GM19438 (cell line): ENCODE data around the gene GAMT.

Experiments
- ATAC-seq: cut with Tn5 transposase; IDR thresholded peaks from one replicate; pipeline ENCODE4 v1.9.1; 2021; ENCODE audit warnings: low read depth; ENCODE audit not compliant: unreplicated experiment

Gene GAMT

DNA sequence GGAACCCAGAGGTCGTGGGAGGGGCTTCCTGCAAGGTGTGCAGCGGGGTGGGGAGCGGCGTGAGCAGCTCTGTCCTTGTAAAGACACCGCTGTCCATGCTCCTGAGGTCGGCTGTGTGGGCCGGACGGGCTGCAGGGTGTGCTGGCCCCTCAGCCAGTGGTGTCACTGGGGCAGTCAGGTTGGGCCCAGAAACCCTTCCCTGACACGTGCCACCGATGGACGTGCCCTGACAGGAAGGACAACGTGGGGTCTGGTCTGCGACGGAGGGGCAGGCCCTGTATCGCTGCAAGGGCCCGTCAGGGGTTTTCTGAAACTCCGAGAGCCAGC lies 32.7 kb upstream of the GAMT start:
- no peak for ATAC-seq

DNA sequence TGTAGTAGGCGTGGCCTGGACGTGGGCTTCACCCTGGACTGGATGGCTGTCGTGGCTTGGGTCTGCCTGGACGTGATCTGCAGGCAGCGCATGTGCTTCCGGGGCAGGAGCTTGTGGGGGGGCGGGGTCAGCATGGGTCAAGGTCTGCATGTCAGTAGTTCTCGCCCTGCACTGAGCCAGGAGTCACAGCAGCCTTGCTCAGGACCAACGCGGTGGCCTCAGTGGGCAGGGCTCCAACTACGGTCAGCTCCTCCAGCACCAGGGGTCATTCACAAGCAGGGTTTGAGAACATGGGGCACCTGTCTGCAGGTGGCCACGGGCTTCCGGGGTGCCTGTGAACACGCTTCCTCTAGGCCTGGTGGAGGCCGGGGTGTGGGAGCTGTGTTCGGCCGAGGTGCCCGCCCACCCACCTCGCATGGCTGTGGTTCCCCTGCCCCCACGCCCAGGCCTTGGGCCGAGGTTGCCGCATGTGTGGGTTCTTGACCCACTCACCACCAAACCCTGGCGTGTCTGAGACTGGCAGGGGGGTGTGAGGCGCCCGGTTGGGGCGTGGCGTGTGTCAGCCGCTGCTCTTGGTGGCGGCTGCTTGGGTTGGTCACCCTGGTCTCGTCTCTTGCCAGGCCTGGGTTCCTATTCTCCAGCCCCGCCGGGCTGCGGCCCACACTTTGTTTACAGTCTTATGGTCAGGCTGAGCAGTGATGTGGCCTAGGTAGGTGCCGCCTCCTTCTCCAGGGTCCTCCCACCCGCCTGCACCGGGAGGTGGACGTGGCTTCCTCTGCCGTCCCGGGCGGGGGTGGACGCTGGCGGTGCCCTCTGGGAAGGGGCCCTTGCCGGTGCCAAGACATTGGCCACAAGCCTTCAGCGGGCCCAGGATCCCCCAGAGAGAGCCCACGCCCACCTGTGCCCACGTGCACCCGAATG lies 32.0 kb upstream of the GAMT start:
- ATAC-seq, result no peak

DNA sequence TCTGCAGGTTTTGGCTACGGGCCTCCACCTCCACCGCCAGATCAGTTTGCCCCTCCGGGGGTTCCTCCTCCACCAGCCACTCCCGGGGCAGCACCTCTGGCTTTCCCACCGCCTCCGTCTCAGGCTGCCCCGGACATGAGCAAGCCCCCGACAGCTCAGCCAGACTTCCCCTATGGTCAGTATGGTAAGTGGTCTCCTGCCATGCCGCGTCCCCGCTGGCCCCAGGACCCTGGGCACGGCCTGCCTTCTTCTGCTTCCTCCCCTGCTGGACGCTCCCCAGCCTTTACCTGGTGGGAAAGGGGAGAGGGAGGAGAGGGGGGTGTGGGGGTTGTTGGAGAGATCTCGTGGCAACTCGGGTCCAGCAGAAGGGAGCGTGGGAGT lies 31.2 kb upstream of the GAMT start:
- no peak for ATAC-seq

DNA sequence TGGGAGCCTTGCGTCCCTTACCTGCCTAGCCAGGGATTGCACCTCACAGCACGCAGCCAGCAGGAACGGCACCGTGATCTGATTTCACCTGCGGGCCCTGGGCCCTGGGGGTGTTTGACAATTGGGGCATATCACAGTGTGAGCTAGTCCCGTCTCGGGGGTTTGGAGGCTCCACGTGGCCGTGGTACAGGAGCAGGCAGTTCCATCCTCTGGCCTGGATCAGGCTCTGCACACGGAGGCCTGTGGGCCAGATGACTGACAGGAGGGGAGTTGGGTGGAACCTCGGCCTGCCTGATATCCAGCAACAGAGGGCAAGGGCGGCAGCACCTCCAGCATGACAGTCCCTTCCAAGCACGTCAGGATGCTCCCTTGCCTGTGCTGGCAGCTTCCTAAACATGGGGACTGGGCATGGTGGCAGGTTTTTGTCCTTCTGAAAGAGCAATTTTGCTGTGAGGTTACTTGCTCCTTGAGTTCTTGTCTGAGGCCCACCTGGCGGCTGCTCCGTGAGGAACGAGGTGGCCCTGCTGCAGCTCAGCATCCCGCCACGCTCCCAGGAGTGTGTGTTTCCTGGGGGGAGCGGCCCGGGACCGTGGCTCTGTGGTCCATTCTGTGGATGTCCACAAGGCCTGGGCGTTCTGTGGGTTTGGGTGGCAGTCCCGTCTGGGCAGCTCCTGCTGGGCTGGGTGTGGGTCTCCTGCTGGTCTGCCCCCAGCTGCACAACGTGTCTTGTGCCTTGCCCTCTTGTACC lies 30.6 kb upstream of the GAMT start:
- ATAC-seq, result no peak

DNA sequence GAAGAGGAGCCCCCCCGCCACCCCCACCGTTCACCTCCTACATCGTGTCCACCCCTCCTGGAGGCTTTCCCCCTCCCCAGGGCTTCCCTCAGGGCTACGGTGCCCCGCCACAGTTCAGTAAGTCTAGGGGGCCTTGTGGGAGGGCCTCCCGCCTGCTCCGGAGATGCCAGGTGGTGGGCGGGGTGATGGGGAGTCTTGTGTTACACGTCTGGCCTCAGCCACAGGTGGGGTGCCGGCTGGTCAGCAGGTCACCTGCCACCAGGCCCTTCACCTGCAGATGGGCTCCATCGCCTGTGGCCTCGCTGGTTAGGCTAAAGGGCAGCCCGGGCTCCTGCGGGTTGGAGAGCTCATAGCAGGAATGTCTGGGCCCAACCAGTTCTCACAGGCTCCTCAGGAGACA lies 28.9 kb upstream of the GAMT start:
- ATAC-seq, result no peak

DNA sequence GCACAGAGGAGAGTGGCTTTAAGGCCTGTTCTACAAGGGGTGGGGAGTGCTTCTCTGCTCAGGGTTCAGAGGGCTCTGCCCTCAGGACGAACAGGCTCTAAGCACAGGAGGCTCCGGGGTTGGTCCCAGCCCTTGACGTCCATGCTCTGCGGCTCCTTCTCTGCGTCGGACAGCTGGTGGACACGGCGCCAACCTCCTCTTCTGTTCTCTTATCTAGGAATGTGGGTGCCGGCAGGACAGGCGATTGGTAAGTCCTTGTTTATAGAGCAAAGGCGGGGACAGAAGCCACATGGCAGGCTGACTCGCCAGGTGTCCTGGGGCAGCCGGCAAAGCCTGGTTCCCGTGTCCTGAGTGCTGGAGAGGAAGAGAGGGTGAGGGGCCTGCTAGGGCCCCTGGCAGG lies 28.4 kb upstream of the GAMT start:
- ATAC-seq, result no peak

DNA sequence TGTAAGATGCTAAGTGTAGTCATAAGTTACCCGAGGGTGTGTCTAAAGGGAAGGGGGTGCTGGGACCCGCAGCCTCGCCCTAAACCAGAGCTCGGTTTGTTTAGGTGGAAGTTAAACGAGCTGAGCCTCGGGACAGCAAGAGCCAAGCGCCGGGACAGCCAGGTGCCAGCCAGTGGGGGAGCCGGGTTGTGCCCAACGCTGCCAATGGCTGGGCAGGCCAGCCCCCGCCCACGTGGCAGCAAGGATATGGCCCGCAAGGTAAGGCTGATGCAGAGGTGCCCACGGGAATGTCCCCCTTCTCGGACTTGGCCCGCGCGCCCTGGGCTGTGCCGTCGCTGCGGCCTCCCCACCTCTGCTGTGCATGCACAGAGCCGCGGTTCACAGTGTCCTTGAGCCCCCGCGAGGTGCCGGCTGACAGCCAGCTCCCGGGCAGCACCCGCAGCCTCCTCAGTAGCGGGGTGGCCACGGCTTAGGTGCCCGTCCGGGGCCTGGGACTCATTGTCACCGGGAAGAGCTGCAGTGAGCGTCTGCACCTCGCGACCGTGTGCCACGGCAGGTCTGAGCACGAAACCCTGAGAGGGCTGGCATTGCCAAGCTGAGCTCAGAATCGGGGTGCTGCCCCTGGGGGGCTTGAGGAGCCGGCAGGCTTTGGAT lies 27.5 kb upstream of the GAMT start:
- ATAC-seq, result no peak

DNA sequence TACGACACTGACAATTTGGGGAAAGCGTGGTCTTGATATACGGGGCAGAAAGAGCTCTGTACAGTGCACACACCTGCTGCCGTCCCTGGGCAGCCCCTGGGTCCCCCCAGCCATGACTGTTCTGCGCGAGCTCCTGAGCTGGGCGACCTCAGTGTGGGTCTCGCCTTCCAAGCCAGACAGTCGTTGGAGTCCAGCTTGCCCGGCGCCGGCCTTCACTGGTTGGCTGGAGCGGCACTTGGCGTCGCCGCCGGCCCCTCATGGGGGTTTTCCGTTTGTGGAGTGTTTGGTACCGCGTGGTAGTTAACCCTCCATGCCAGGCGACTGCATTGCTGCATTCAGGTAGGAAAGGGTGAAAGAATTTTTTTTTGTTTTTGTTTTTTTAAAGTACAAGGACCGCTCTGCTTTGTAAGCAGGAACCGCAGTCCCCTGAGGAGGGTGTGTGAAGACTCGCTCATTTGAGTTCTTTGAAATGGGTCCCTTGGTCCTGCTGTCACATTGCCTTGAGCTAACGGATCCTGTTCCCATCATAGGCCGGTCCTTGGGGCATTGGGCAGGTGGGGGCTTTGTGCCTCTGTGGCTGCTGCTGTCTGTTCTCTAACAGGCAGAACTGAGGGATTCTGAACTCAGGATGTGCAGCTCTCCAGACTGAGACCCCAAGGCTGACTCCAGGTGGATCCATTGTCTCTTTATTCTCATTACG lies 26.0 kb upstream of the GAMT start:
- no peak for ATAC-seq

DNA sequence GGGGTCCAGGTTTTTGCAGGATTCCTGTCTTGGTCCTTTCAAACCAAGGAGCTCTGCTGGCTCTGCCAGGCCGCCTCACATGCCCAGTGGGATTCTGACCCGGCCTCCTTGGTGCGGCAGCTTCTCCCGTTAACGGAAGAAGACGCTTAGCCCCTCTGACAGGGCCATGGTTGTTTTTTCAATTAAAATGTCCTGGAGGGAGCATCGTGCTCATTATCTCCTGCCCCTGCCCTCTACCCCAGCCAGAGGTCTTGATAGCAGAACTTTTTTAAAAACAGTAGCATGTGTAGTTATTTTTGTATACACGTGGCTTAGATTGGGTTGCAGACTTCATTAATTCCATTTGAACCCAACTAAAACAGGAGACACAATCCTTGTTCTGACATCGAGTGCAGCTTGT lies 25.4 kb upstream of the GAMT start:
- ATAC-seq, result no peak

DNA sequence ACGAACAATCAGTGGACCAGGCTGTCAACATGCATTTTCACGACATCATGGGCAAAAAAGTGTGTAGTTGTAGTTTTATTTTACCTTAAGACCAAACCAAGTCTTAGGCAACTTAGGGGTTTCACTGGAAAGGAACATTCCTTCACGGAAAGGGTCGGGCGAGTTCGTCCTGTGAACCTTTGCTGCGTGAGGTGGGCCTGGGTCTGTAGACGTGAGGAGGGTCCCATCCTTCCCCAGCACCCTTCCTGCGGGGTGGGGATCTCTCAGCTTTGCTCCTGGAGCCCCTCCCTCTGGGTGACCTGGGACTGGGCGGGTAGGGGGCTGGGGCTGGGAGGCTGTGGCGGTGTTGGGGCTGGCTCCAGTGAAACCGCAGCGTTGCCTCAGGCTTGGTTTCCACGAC lies 24.6 kb upstream of the GAMT start:
- ATAC-seq, result no peak

DNA sequence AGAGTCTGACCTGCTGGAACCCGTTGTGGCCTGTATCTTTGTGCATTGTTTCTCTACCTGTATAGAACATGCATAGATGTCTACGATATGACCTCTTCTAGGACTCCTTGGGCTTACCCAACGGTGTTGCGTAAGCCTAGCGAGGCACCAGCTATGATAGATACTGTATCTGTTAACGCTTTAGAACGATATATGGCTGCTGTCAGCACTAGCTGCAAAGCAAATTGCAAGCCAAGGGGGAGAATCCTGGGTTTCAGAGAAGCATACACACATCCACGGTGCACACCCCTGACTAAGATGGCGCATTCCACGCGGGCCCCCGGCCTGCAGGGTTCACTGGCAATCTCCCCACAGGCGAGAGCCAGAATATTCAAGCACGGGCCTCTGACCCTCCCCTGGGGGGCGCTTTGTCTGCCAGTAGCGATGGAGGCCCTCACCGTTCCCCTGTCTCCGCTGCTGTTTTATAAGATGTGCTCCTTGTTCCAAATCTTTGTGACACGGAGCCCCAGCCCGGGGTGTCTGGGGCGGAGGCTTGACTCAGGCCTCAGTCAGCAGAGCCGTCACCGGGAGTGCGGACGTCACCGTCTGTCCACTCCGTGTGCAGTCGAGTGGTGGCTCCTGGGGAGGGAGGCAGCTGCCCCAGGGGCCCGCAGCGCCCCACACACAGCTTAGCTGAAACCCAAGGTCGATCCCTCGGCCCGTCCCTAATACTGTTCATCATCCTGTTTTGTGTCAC lies 23.9 kb upstream of the GAMT start:
- ATAC-seq, result no peak

DNA sequence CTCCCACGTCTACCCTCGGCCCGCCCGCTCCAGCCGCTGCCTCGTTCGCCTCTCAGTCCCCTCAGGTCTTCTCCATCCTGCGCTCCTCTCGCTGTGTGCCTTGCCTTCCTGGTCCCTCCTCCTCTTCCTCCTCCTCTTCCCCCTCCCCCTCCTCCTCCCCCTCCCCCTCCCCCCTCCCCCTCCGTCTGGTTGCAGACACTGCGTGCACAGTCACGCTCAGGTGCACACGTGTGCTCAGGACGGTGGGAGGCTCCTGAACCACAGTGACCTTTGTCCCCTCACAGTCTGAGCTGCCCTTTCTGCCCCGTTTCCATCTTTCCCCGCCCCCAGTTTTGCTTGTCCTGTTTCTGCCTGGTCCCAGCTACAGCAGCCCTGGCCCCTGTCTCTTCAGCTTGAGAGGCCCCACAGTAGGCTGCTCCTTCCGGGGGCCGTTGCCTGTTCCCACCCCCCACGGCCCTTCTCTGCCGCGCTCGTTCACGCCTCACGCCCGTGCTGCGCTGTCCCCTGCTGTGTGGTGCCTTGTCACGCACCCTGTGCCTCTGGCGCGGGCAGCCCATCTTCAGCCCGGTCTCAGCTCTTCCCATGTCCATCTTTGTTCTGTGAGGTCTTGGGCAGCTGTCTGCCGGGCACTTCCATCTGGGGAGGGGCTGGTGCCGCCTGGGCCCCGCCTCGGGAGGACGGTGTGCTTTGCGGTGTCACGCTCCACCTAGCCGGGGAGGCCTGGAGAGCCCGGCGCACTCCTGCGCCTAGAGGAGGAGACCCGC lies 23.0 kb upstream of the GAMT start:
- ATAC-seq, result no peak

DNA sequence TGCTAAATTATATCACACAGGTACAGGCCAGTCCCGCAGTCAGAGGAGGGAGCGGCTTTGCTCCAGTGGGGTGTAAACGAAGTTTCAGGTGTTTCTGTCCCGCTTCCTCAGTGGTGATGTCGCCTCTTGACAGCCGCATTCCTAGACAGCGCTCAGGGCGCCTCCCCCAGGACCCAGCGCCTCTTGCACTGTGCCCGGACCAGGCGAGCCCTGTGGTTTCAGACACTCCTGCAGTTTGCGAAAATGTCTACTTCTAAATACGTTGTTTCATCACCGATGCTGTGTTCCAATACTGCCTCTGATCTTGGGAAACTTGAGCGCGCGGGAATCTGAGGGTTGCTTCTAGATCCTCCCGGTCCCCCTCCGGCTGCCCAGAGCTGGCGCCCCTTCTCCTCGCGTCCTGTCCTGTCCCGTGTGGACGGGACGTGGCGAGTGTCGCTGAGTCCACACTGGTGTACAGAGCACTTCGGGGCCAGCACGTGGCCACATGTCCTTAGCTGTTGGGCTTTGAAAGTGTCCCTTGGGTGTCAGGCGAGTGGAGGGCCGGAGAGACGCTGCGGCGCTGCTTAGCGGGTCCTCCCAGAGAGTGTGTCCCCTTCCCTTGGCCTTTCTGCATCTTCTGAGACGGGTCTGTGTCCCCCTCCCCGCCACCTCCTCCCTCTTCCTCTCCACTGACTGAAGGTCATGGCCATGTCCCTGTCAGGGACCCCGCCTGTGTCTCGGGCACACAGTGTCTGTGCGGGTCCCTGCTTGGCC lies 22.3 kb upstream of the GAMT start:
- no peak for ATAC-seq

DNA sequence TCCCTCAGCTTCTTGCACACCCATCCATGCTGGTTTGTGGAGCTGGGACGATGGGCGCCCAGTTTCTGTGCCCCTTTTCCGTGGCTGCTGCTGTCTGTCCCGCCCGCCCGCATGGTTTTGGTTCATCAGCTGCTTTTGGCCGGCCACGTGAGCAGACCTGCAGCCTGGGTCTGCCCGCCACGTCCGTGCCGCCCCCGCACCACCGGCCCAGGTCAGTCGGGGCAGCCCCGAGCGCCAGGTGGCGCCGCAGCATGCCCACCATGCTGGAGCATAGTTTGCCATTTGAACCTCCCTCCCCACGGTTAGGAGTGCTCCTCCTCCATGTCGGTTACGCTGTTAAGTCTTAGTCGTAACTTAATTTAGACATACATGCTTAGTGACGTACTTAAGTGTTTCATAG lies 21.6 kb upstream of the GAMT start:
- no peak for ATAC-seq

DNA sequence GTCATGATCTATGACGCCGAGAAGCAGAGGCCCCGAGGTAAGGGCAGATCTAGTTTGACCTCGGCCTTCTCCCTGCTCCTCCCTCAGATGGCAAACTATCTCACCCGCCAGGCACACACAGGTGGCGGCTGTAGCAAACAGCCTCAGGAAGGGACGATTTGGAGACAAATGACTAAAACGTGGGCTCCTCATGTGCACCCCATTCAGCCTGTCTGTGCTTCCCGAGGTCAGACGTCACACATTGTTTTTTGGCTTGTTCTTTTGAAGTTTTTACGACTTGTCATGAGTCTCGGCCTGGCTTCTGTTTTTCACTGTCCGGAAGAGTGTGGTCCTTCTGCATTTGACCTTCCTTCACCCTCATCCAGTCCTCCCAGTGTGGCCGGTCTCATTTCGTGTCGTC lies 21.0 kb upstream of the GAMT start:
- ATAC-seq, result no peak

DNA sequence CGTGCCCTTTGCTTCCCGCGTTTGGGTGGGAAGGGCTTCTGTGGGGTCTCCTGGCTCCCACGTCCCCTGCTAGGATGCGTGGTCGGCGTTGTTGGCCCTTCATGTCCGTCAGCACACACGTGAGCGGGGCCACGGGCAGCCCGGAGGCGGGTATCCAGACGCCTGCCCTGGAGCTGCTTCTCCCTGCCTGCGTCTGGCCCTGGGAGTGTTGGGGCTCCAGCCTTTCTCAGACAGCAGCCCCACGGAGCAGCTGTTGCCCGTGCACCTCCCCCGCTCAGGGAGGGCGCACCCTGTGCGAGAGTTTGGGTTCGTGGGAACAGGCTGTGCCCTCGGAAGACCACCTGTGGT lies 20.6 kb upstream of the GAMT start:
- no peak for ATAC-seq

DNA sequence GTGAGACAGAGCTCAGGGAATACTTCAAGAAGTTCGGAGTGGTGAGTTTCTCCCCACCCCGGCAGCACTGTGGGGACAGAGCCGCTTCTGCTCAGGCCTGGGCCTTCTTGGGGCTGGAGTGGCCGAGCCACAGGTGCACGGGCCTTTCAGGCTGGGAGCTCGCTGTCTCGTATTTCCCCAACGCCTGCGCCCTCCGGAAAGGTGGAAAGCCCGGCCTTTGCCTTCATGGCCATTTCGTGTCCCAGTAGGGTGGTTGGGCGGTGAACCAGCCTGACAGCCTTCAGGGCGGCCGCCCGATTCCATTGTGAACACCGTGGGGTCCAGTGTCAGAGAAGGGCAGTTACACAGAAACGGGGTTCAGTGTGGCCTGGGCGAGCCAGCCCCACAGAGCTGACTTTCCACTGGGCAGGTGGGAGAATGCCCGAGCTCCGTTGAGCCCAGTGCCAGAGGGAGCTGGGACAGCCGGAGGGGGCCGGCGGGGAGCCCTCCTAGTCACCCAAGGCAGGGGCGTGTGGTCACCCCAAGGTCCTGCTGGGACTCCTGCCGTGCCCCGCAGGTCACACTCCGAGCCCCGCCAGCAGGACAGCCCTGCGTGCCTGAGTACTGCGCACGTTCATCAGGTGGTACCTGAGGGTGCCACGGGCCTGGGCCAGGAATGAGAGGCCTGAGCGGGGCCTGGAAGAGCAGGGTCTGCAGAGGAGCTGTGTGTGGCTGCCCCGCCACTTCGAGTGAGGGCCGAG lies 20.0 kb upstream of the GAMT start:
- ATAC-seq, result no peak

DNA sequence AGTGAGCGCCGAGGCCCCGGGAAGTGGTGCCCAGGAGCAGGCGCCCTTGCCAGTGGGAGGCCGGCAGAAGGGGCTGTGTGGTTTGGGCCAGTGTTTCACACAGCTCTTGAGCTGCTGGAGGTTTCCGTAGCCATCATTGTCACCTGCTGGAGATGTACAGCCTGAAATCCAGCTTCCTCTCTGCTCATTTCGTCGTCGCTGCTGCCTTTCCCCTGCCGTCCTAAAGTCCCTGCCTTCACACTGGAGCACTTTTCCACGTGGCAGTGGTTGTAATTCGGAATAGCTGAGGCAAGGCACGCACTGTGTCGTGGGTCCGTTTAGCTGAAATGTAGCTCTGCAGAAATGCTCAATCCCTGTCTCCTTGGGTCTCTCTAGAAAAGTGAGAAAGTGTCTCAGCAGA lies 19.2 kb upstream of the GAMT start:
- ATAC-seq, result no peak
